HG03460 (cell line): ENCODE results near the gene WASHC4.

Experiments
- ATAC-seq: cut with Tn5 transposase; IDR thresholded peaks from one replicate; pipeline ENCODE4 v1.9.1; 2021; ENCODE audit not compliant: unreplicated experiment

The WASHC4 gene

GRCh38 chr12:105204916-105205315 is 97.4 kb downstream of the WASHC4 start:
- ATAC-seq, result no peak

DNA sequence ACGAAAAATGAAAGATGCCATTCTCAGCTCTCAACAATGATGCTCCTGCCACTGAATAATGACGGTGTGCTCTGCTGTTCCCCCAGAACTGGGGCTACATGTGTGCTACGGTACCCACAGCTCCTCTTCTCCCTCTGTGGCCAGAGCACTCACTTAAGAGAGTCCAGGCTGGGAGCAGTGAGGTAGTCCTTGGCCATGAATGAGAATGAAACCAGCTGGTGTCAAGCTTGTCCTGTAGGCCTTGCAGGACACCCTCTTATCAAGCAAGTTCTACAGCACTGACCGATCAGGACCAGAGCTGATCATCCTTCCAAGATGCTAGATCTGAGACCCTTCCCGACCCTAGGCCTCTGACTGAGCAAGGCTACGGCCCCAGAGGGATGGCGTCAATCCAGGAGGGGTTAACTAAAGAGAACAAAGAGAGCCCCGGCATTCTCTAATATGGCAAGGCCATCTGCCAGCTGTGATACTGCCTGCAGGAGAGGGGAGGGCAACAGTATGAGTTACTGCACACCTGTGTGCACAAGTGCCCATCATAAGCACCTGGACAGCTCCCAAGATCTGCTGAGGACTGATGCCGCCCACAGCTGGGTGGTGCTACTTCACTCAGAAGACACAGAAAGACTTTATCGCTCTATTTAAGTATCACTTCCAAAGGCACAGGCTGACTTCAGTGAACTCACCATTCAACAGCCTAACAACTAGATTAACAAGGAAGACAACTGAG is 98.0 kb downstream of the WASHC4 start:
- ATAC-seq, result no peak

- ATAC-seq, result no peak
Measured at GRCh38 chr12:105206686-105207374, 99.3 kb downstream of the WASHC4 start.

- no peak for ATAC-seq
Measured at GRCh38 chr12:105209091-105209490, 101.6 kb downstream of the WASHC4 start.

DNA sequence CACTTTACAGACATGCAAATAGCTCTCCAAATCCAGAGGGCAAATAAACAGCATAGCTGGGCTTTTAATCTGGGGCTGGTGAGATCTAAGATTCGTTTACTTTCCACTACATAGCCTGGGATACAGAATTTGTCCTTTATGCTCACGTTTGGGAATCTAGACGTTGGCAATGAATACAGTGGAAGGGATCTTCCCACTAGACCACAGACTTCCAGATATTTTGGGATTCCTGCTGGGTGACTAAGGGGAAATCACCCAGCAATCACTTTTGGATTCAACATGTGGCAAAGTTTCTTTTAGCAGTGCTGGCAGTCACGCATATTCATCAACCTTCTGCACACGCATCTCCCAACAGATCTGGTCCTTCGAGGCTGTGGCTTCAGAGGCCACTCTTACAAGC is 104.9 kb downstream of the WASHC4 start:
- ATAC-seq, result no peak

GRCh38 chr12:105214148-105214547 is 106.6 kb downstream of the WASHC4 start:
- no peak for ATAC-seq

DNA sequence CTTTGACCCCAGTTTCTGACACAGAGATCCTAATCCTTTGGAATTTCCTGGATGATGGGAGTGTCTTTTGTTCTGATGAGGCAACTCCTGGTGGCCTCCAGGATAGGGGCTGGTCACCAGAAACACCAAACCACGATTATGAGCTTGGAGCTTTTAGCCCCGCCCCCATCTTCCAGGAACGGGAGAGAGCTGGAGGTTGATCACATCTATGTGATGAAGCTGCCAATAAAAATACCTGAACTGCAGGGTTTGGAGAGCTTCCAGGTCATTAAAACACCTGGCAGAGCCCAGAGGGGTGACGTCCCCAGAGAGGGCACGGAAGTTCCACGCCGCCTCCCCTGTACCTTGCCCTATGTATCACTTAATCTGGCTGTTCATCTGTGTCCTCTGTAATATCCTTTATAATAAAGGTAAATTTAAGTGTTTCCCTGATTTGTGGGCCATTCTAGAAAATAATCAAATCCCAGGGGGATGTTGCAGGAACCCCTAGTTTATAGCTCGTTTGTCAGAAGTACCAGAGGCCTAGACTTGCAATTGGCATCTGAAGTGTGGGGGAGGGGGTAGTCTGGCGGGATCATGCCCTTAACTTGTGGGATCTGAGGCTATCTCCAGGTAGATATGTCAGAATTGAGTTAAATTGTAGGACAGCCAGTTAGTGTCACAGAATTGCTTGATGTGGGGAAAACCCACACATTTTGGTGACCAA is 107.3 kb downstream of the WASHC4 start:
- ATAC-seq, result no peak

- ATAC-seq, result no peak
Measured at GRCh38 chr12:105218434-105218833, 110.9 kb downstream of the WASHC4 start.
